B cell (primary cell): Measurements from ENCODE around the gene NUSAP1. TPM values are rescaled to one million over a fixed set of nuclear protein-coding genes. Genes with fewer than 3 reads are reported as not detected.

Experiments
- ATAC-seq: fragments of 200-7000 bp; cut with Tn5 transposase; one replicate; pipeline ENCODE4 v1.10.0; 2021; ENCODE audit warnings: low read depth, mild to moderate bottlenecking, moderate number of reproducible peaks, moderate library complexity
- CTCF ChIA-PET: fragments of 350-600 bp; sonication (Branson Sonifier 250); formaldehyde crosslinking; loops from one replicate; lab custom pipeline; 2021; ENCODE audit warnings: antibody characterized with exemption, inconsistent platforms; lab: Charles Lee
- POLR2A ChIA-PET: fragments of 350-600 bp; sonication (Branson Sonifier 250); formaldehyde crosslinking; loops from one replicate; lab custom pipeline; 2021; ENCODE audit warnings: antibody characterized with exemption; lab: Charles Lee
- DNase-seq: peaks from one replicate; pipeline ENCODE4 v3.0.0; 2013
- H2AFZ ChIP-seq: 2 replicates; pipeline ENCODE4 v1.6.1; 2012; ENCODE audit warnings: mild to moderate bottlenecking, low read depth, low read length; ENCODE audit not compliant: insufficient read depth, poor library complexity, severe bottlenecking
- H3K27ac ChIP-seq, 2 donors: 1 replicate in 1 of 2; 2 replicates in 1 of 2; pipeline ENCODE4 v1.5.1; 2012 to 2013; ENCODE audit warnings: low read length in 2 of 2, mild to moderate bottlenecking in 2 of 2, moderate library complexity in 1 of 2
- H3K27me3 ChIP-seq, 4 experiments: fragments of 200-600 bp in 1 of 4; sonication (generic) in 1 of 4; replicated peaks in 1 of 4; 1 replicate in 2 of 4; 2 replicates in 2 of 4; pipeline versions ENCODE4 v1.6.1 to v1.7.0; 2013 to 2016; ENCODE audit warnings: low read length in 3 of 4, mild to moderate bottlenecking in 2 of 4, mixed read lengths in 1 of 4, moderate library complexity in 1 of 4; ENCODE audit not compliant: insufficient read depth in 4 of 4, control insufficient read depth in 3 of 4; ENCODE audit errors: control extremely low read depth in 1 of 4
- H3K36me3 ChIP-seq, 2 experiments: replicated peaks in 1 of 2; 1 replicate in 1 of 2; 2 replicates in 1 of 2; pipeline versions ENCODE4 v1.6.1 to v1.7.1; 2013; ENCODE audit warnings: low read length in 1 of 2; ENCODE audit not compliant: insufficient read depth in 2 of 2, control insufficient read depth in 1 of 2; ENCODE audit errors: control extremely low read depth in 1 of 2, extremely low read depth in 1 of 2
- H3K4me1 ChIP-seq, 2 donors: fragments of 200-600 bp in 1 of 2; sonication (generic) in 1 of 2; 1 replicate in 1 of 2; 2 replicates in 1 of 2; pipeline versions ENCODE4 v1.5.1 to v1.6.1; 2013 to 2017; ENCODE audit warnings: low read length in 2 of 2; ENCODE audit not compliant: control insufficient read depth in 2 of 2, insufficient read depth in 2 of 2
- H3K4me2 ChIP-seq: replicated peaks from 2 replicates; pipeline ENCODE3; 2012; ENCODE audit warnings: mild to moderate bottlenecking, low read depth, low read length; ENCODE audit not compliant: poor library complexity, severe bottlenecking
- H3K4me3 ChIP-seq, 5 experiments: fragments of 200-600 bp in 1 of 5; sonication (generic) in 1 of 5; 1 replicate in 3 of 5; 2 replicates in 2 of 5; pipeline versions ENCODE4 v1.5.1 to v1.7.0; 2011 to 2016; ENCODE audit warnings: low read length in 4 of 5, mild to moderate bottlenecking in 4 of 5, low read depth in 2 of 5, control low read depth in 1 of 5, moderate library complexity in 1 of 5; ENCODE audit not compliant: insufficient read depth in 1 of 5; ENCODE audit errors: control extremely low read depth in 1 of 5, extremely low read depth in 1 of 5
- H3K79me2 ChIP-seq: fragments of 200-600 bp; sonication (generic); one replicate; pipeline ENCODE4 v1.6.0; 2016; ENCODE audit warnings: low read length; ENCODE audit not compliant: control insufficient read depth, insufficient read depth
- H3K9ac ChIP-seq: fragments of 200-600 bp; sonication (generic); 2 replicates; pipeline ENCODE4 v1.6.1; 2017; ENCODE audit warnings: mild to moderate bottlenecking, low read length, moderate library complexity
- H3K9me3 ChIP-seq, 3 donors: one replicate each; pipeline versions ENCODE4 v1.6.1 to v1.7.1; 2013; ENCODE audit warnings: low read length in 2 of 3; ENCODE audit not compliant: control insufficient read depth in 2 of 3, insufficient read depth in 1 of 3; ENCODE audit errors: control extremely low read depth in 1 of 3
- H4K20me1 ChIP-seq: 2 replicates; pipeline ENCODE4 v1.6.0; 2012; ENCODE audit warnings: mild to moderate bottlenecking, low read length; ENCODE audit not compliant: insufficient read depth, control insufficient read depth, poor library complexity, severe bottlenecking
- H3K27ac Mint-ChIP-seq: one replicate; pipeline ENCODE4 v1.8.0; 2021; ENCODE audit warnings: mixed read lengths
- H3K27me3 Mint-ChIP-seq: one replicate; pipeline ENCODE4 v1.8.0; 2021; ENCODE audit warnings: mixed read lengths
- H3K4me1 Mint-ChIP-seq: one replicate; pipeline ENCODE4 v1.8.0; 2021; ENCODE audit warnings: mixed read lengths
- H3K4me3 Mint-ChIP-seq: one replicate; pipeline ENCODE4 v1.8.0; 2021; ENCODE audit warnings: mixed read lengths
- H3K9me3 Mint-ChIP-seq: one replicate; pipeline ENCODE4 v1.8.0; 2022; ENCODE audit warnings: mixed read lengths; ENCODE audit not compliant: insufficient read depth
- CTCF ChIP-seq: fragments of 200-600 bp; IDR thresholded peaks from one replicate; pipeline ENCODE4 v1.8.0; 2022; ENCODE audit warnings: antibody characterized with exemption, mild to moderate bottlenecking
- EZH2 ChIP-seq: IDR thresholded peaks from 2 replicates; pipeline ENCODE4 v1.6.1; 2012; ENCODE audit warnings: borderline replicate concordance, low read depth, mild to moderate bottlenecking, moderate library complexity, low read length; ENCODE audit not compliant: insufficient read depth, poor library complexity, severe bottlenecking
- WGBS: methylation state at CpG from one replicate; pipeline ENCODE4 v1.1.5; 2013; ENCODE audit warnings: missing lambda C conversion rate; ENCODE audit not compliant: insufficient coverage; 5-methylcytosine and 5-hydroxymethylcytosine counted together
- intact Hi-C: fragments of 100-400 bp; cut with micrococcal nuclease; formaldehyde crosslinking; loops from one replicate; pipeline ENCODE4 v1.10.0; 2022
- polyA plus RNA-seq: library from polyadenylated mRNA; depleted of rRNA; stranded (reverse); fragments of >200 nt; gene quantifications from 2 replicates; pipeline ENCODE4 v1.2.3, GENCODE V29; 2012
- total RNA-seq, 2 donors: library from RNA; stranded (reverse); fragments of 120-200 nt in 1 of 2; gene quantifications; 1 replicate in 1 of 2; 2 replicates in 1 of 2; pipeline versions ENCODE4 v1.2.3 to v1.2.4, GENCODE V29; 2013 to 2022

Gene NUSAP1
- total and polyA plus RNA-seq, 2 donors (not counting 1 experiment from before 2014, with no cell fraction given) = 5.4 to 8.3 TPM

DNA sequence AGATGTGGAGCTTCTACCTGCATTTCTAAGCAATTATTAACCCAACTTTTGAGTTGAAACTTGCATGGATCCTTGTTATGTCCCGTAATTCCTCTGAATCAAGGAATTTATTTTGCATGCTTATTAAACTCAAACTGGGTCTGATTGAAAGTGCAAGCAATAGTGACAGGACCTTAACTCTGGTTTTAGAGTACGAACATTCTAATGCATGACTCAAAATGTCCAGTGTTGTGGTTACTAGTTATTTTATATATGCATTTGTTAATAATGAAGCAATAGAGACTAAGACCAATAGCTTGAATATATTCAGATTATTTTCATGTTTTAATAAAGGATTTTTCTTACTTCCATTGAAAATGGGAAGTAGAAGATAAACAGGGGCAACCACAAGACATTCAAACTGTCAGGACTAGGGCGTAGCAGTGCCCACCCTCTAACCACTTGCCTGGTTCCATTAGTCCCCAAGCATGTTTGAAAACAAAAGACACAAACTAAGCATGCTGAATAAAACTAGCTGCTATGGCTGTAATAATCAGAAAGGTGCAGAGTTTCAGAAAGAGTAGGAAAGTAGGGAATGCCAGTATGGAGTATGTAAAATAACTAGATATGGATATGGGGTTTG, 28.4 kb upstream of the NUSAP1 start:
- H3K27ac Mint-ChIP-seq = peak overlapping the region; percentile 64

More for the DNA sequence above, 28.4 kb upstream of the NUSAP1 start:
- H3K27ac ChIP-seq = peak overlapping the region in 1 of 2 donors; percentile 14
- H3K4me3 Mint-ChIP-seq = no peak overlapping the region
- H3K4me3 ChIP-seq = no peak overlapping the region
- peaks cover 0 to 1% of the 10 kb centered on the region in 2 experiments for H3K36me3 ChIP-seq
- no peak overlapping the region for H3K9ac ChIP-seq
- TF ChIP-seq CTCF (no peak), EZH2 (no peak)
- H4K20me1 ChIP-seq = no peaks in the 10 kb centered on the region
- WGBS = 100% methylated on average over 1 of the region's 3 CpGs
- no peak for DNase-seq
- no peaks in the 10 kb centered on the region for H3K27me3 ChIP-seq
- H3K4me1 ChIP-seq = peaks cover 0 to 5% of the 10 kb centered on the region in 2 donors
- no peak overlapping the region for H2AFZ ChIP-seq
- ChIA-PET CTCF (interaction anchor here (0.9 kb wide), 1 partner anchor 13 kb away, joined by 5 read pairs; no protein-coding TSS in a partner anchor), POLR2A (interaction anchor here (0.5 kb wide), 1 partner anchor 1130 kb away, joined by 10 read pairs; no protein-coding TSS in a partner anchor)
- no peaks in the 10 kb centered on the region for H3K9me3 Mint-ChIP-seq
- no peak for ATAC-seq
- H3K27me3 Mint-ChIP-seq = no peaks in the 10 kb centered on the region
- H3K9me3 ChIP-seq = no peaks in the 10 kb centered on the region
- intact Hi-C loops = no loop called here
- H3K79me2 ChIP-seq = peaks cover 9% of the 10 kb centered on the region
- peaks cover 15% of the 10 kb centered on the region for H3K4me1 Mint-ChIP-seq
- no peak overlapping the region for H3K4me2 ChIP-seq
